Measurements from ENCODE around the gene MRPL4.
A peak's percentile ranks its signal among the peaks of the same experiment; 100 is the strongest.

MRPL4 gene

DNA sequence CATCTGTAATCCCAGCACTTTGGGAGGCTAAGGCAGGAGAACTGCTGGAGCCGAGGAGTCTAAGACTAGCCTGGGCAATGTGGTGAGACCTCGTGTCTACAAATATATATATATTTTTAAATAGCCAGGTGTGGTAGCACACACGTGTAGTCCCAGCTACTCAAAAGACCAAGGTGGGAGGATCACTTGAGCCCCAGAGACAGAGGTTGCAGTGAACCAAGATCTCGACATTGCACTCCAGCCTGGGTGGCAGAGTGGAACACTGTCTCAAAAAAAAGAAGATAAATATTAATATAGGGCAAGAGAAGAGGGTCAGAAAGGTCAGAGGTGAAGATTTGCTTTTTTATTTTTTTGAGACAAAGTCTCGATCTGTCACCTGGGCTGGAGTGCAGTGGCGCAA lies 5.5 kb upstream of the MRPL4 start:
- no peak overlapping the region for H2AFZ ChIP-seq (ENCODE audit: low read length)
- H2BK5ac ChIP-seq (ENCODE audit: low read length) = no peak overlapping the region
- DNase-seq (ENCODE audit: low spot score) = no peak
- H4K91ac ChIP-seq (ENCODE audit: low read depth, low read length, poor library complexity) = no peak overlapping the region
- H3K4me2 ChIP-seq (ENCODE audit: insufficient read depth, low read length, poor library complexity, severe bottlenecking) = no peak overlapping the region
- no peak overlapping the region for H4K8ac ChIP-seq (ENCODE audit: low read depth, low read length)
- no peak overlapping the region for H2BK120ac ChIP-seq (ENCODE audit: low read depth, low read length)
- no peaks in the 10 kb centered on the region for H3K36me3 ChIP-seq (replicated peaks in 1 of 2; ENCODE audit: control insufficient read depth in 2 of 2, insufficient read depth in 2 of 2, low read length in 2 of 2)
- peaks cover 0 to 6% of the 10 kb centered on the region in 2 donors for H3K4me1 ChIP-seq (ENCODE audit: control insufficient read depth in 2 of 2, insufficient read depth in 1 of 2, low read depth in 1 of 2, low read length in 2 of 2)
- no peak overlapping the region for H3K18ac ChIP-seq (ENCODE audit: low read length)
- no peak overlapping the region for H3K14ac ChIP-seq (ENCODE audit: low read length)
- H3K4ac ChIP-seq (ENCODE audit: low read length) = no peak overlapping the region
- H3K23ac ChIP-seq (ENCODE audit: low read depth, low read length, poor library complexity) = no peak overlapping the region
- no CpG with 5 or more reads among the region's 6 CpGs for WGBS, 2 donors (ENCODE audit: extremely low coverage in 2 of 2, insufficient read length in 2 of 2, insufficient replicate concordance in 1 of 2)
- no peaks in the 10 kb centered on the region for H3K27me3 ChIP-seq (ENCODE audit: control insufficient read depth in 3 of 3, insufficient read depth in 3 of 3, low read depth in 1 of 3, low read length in 3 of 3)
- H3K9ac ChIP-seq (ENCODE audit: low read depth, low read length, poor library complexity) = no peak overlapping the region
- no peak overlapping the region for H2AK5ac ChIP-seq (ENCODE audit: low read depth, low read length)
- H3K4me3 ChIP-seq (ENCODE audit: low read length in 2 of 2) = no peak overlapping the region
- H3K9me3 ChIP-seq (replicated peaks in 1 of 2; ENCODE audit: control insufficient read depth in 2 of 2, insufficient read depth in 1 of 2, low read depth in 1 of 2, low read length in 2 of 2) = no peaks in the 10 kb centered on the region
- no peak overlapping the region for H2BK12ac ChIP-seq (ENCODE audit: low read length)
- H3K27ac ChIP-seq (replicated peaks; ENCODE audit: low read length) = no peak overlapping the region
- H2BK15ac ChIP-seq (ENCODE audit: low read length) = no peak overlapping the region
- H3K79me1 ChIP-seq (ENCODE audit: low read depth, low read length) = no peaks in the 10 kb centered on the region

- Histone ChIP-seq H3K14ac (ENCODE audit: low read length) (no peak overlapping the region), H3K4ac (ENCODE audit: low read length) (no peak overlapping the region), H3K36me3 (replicated peaks in 1 of 2; ENCODE audit: control insufficient read depth in 2 of 2, insufficient read depth in 2 of 2, low read length in 2 of 2) (peaks cover 16 to 38% of the 10 kb centered on the region in 2 donors), H3K4me3 (ENCODE audit: low read length in 2 of 2) (peak overlapping the region; percentile 77 to 92), H3K27me3 (ENCODE audit: control insufficient read depth in 3 of 3, insufficient read depth in 3 of 3, low read depth in 1 of 3, low read length in 3 of 3) (no peaks in the 10 kb centered on the region), H2BK12ac (ENCODE audit: low read length) (no peak overlapping the region), H3K9me3 (replicated peaks in 1 of 2; ENCODE audit: control insufficient read depth in 2 of 2, insufficient read depth in 1 of 2, low read depth in 1 of 2, low read length in 2 of 2) (peaks cover 0 to 2% of the 10 kb centered on the region in 2 donors), H3K23ac (ENCODE audit: low read depth, low read length, poor library complexity) (peak overlapping the region; percentile 92), H3K27ac (replicated peaks; ENCODE audit: low read length) (no peak overlapping the region), H2BK5ac (ENCODE audit: low read length) (peak overlapping the region; percentile 97), H3K4me2 (ENCODE audit: insufficient read depth, low read length, poor library complexity, severe bottlenecking) (peak overlapping the region; percentile 82), H2BK15ac (ENCODE audit: low read length) (no peak overlapping the region), H4K91ac (ENCODE audit: low read depth, low read length, poor library complexity) (no peak overlapping the region), H2AFZ (ENCODE audit: low read length) (peak overlapping the region; percentile 96), H3K4me1 (ENCODE audit: control insufficient read depth in 2 of 2, insufficient read depth in 1 of 2, low read depth in 1 of 2, low read length in 2 of 2) (peaks cover 3 to 6% of the 10 kb centered on the region in 2 donors), H4K8ac (ENCODE audit: low read depth, low read length) (no peak overlapping the region), H2BK120ac (ENCODE audit: low read depth, low read length) (no peak overlapping the region), H3K79me1 (ENCODE audit: low read depth, low read length) (peaks cover 3% of the 10 kb centered on the region), H2AK5ac (ENCODE audit: low read depth, low read length) (peak overlapping the region; percentile 23), H3K9ac (ENCODE audit: low read depth, low read length, poor library complexity) (peak overlapping the region; percentile 94), H3K18ac (ENCODE audit: low read length) (peak overlapping the region; percentile 93)
- no peak for DNase-seq (ENCODE audit: low spot score)
- no CpG with 5 or more reads among the region's 8 CpGs for WGBS, 2 donors (ENCODE audit: extremely low coverage in 2 of 2, insufficient read length in 2 of 2, insufficient replicate concordance in 1 of 2)
Measured at GRCh38 chr19:10252707-10253106, 693 bp downstream of the MRPL4 start.

- Histone ChIP-seq H3K4me2 (ENCODE audit: insufficient read depth, low read length, poor library complexity, severe bottlenecking) (no peak overlapping the region), H2BK5ac (ENCODE audit: low read length) (no peak overlapping the region), H4K91ac (ENCODE audit: low read depth, low read length, poor library complexity) (no peak overlapping the region), H3K9me3 (replicated peaks in 1 of 2; ENCODE audit: control insufficient read depth in 2 of 2, insufficient read depth in 1 of 2, low read depth in 1 of 2, low read length in 2 of 2) (peaks cover 0 to 2% of the 10 kb centered on the region in 2 donors), H2AK5ac (ENCODE audit: low read depth, low read length) (no peak overlapping the region), H2BK120ac (ENCODE audit: low read depth, low read length) (no peak overlapping the region), H3K23ac (ENCODE audit: low read depth, low read length, poor library complexity) (no peak overlapping the region), H2AFZ (ENCODE audit: low read length) (no peak overlapping the region), H3K36me3 (replicated peaks in 1 of 2; ENCODE audit: control insufficient read depth in 2 of 2, insufficient read depth in 2 of 2, low read length in 2 of 2) (peaks cover 27 to 52% of the 10 kb centered on the region in 2 donors), H3K4me3 (ENCODE audit: low read length in 2 of 2) (no peak overlapping the region), H3K27me3 (ENCODE audit: control insufficient read depth in 3 of 3, insufficient read depth in 3 of 3, low read depth in 1 of 3, low read length in 3 of 3) (no peaks in the 10 kb centered on the region), H4K8ac (ENCODE audit: low read depth, low read length) (no peak overlapping the region), H3K14ac (ENCODE audit: low read length) (no peak overlapping the region), H2BK12ac (ENCODE audit: low read length) (no peak overlapping the region), H3K4me1 (ENCODE audit: control insufficient read depth in 2 of 2, insufficient read depth in 1 of 2, low read depth in 1 of 2, low read length in 2 of 2) (peaks cover 5 to 6% of the 10 kb centered on the region in 2 donors), H3K4ac (ENCODE audit: low read length) (no peak overlapping the region), H3K79me1 (ENCODE audit: low read depth, low read length) (peaks cover 3% of the 10 kb centered on the region), H3K18ac (ENCODE audit: low read length) (no peak overlapping the region), H2BK15ac (ENCODE audit: low read length) (no peak overlapping the region), H3K9ac (ENCODE audit: low read depth, low read length, poor library complexity) (no peak overlapping the region), H3K27ac (replicated peaks; ENCODE audit: low read length) (no peak overlapping the region)
- no peak for DNase-seq (ENCODE audit: low spot score)
- WGBS, 2 donors (ENCODE audit: extremely low coverage in 2 of 2, insufficient read length in 2 of 2, insufficient replicate concordance in 1 of 2) = no CpG with 5 or more reads among the region's 3 CpGs
Measured at GRCh38 chr19:10254244-10254643, 2.2 kb downstream of the MRPL4 start.

DNA sequence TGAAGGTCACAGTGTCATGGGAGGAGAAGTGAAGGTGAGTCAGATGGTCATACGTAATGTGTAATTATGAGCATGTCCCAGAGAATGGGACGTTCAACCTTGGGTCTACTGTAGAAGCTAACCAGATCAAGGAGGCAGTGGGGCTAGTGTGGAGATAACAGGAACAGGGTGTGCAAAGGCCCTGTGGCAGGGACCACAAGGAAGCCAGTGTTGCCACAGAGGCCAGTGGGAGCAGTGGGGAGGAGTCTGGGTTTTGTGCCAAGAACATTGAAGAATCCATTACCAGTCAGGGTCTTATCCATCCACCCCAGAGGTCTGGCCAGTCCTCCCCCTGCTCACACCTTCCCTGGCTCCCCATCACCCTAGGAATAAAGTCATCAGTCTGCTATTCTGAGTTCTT lies 3.3 kb downstream of the MRPL4 start:
- H3K4me2 ChIP-seq (ENCODE audit: insufficient read depth, low read length, poor library complexity, severe bottlenecking) = no peak overlapping the region
- H3K4me3 ChIP-seq (ENCODE audit: low read length in 2 of 2) = no peak overlapping the region
- no CpG with 5 or more reads among the region's 2 CpGs for WGBS, 2 donors (ENCODE audit: extremely low coverage in 2 of 2, insufficient read length in 2 of 2, insufficient replicate concordance in 1 of 2)
- H3K9me3 ChIP-seq (replicated peaks in 1 of 2; ENCODE audit: control insufficient read depth in 2 of 2, insufficient read depth in 1 of 2, low read depth in 1 of 2, low read length in 2 of 2) = peaks cover 0 to 2% of the 10 kb centered on the region in 2 donors
- no peak overlapping the region for H4K8ac ChIP-seq (ENCODE audit: low read depth, low read length)
- H3K4me1 ChIP-seq (ENCODE audit: control insufficient read depth in 2 of 2, insufficient read depth in 1 of 2, low read depth in 1 of 2, low read length in 2 of 2) = peaks cover 5 to 6% of the 10 kb centered on the region in 2 donors
- peaks cover 3% of the 10 kb centered on the region for H3K79me1 ChIP-seq (ENCODE audit: low read depth, low read length)
- no peak overlapping the region for H2BK12ac ChIP-seq (ENCODE audit: low read length)
- H2BK5ac ChIP-seq (ENCODE audit: low read length) = no peak overlapping the region
- H2AFZ ChIP-seq (ENCODE audit: low read length) = no peak overlapping the region
- no peak overlapping the region for H3K23ac ChIP-seq (ENCODE audit: low read depth, low read length, poor library complexity)
- no peak overlapping the region for H3K4ac ChIP-seq (ENCODE audit: low read length)
- DNase-seq (ENCODE audit: low spot score) = no peak
- H4K91ac ChIP-seq (ENCODE audit: low read depth, low read length, poor library complexity) = no peak overlapping the region
- H3K27me3 ChIP-seq (ENCODE audit: control insufficient read depth in 3 of 3, insufficient read depth in 3 of 3, low read depth in 1 of 3, low read length in 3 of 3) = no peaks in the 10 kb centered on the region
- H3K36me3 ChIP-seq (replicated peaks in 1 of 2; ENCODE audit: control insufficient read depth in 2 of 2, insufficient read depth in 2 of 2, low read length in 2 of 2) = peaks cover 30 to 62% of the 10 kb centered on the region in 2 donors
- no peak overlapping the region for H3K9ac ChIP-seq (ENCODE audit: low read depth, low read length, poor library complexity)
- H2AK5ac ChIP-seq (ENCODE audit: low read depth, low read length) = no peak overlapping the region
- no peak overlapping the region for H3K27ac ChIP-seq (replicated peaks; ENCODE audit: low read length)
- no peak overlapping the region for H2BK15ac ChIP-seq (ENCODE audit: low read length)
- H3K14ac ChIP-seq (ENCODE audit: low read length) = no peak overlapping the region
- H3K18ac ChIP-seq (ENCODE audit: low read length) = no peak overlapping the region
- H2BK120ac ChIP-seq (ENCODE audit: low read depth, low read length) = no peak overlapping the region

Data from neuronal stem cell (in vitro differentiated cells).